ENCODE measurements around the gene PTPRE. TPM values are rescaled to one million over a fixed set of nuclear protein-coding genes. Genes with fewer than 3 reads are reported as not detected.

The PTPRE gene
- total RNA-seq, 1 donor from 2014 or later = 5.4 TPM

- DNase-seq (ENCODE audit: low read depth) = peak; percentile 78
- TF ChIP-seq CTCF (conservative IDR thresholded peaks at IDR 0.05; ENCODE audit: low read depth, low read length) = no peak
- H3K4me3 ChIP-seq (ENCODE audit: low read depth, low read length) = no peak overlapping the region
Observed at GRCh38 chr10:128064108-128064969, 157.4 kb downstream of the PTPRE start.

GRCh38 chr10:128064970-128065580 lies 158.2 kb downstream of the PTPRE start:
- H3K4me3 ChIP-seq (ENCODE audit: low read depth, low read length) = no peak overlapping the region
- DNase-seq (ENCODE audit: low read depth) = no peak
- no peak for TF ChIP-seq CTCF (conservative IDR thresholded peaks at IDR 0.05; ENCODE audit: low read depth, low read length)

DNA sequence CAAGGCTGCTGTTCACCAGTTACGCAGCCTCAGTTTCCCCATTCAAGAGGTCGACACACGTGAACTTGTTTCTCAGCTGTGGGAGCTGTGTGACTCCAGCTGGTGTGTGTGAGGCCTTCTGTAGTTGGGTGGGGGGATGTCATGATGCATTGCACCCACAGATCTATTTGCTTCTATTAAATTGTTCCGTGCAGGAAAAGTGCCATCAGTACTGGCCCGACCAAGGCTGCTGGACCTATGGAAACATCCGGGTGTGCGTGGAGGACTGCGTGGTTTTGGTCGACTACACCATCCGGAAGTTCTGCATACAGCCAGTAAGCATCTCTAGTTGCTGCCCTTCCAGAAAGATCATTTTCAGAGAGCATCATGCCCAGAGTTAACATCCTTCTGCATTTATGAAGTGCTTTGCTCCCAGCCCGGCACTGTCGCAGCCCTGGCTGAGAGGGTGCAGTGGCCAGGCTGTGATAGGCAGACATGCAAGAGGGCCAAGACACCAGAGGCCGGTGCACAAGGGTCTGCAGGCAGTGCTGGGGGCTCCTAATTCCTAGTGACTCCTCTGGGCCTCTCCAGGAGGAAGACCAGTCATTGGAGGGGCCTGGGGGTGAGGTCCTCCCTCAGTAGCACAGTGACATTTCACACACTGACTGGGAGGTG lies 159.1 kb downstream of the PTPRE start:
- DNase-seq (ENCODE audit: low read depth) = no peak
- no peak overlapping the region for H3K4me3 ChIP-seq (ENCODE audit: low read depth, low read length)
- TF ChIP-seq CTCF (conservative IDR thresholded peaks at IDR 0.05; ENCODE audit: low read depth, low read length) = no peak

- no peak for DNase-seq (ENCODE audit: low read depth)
- no peak overlapping the region for H3K4me3 ChIP-seq (ENCODE audit: low read depth, low read length)
- no peak for TF ChIP-seq CTCF (conservative IDR thresholded peaks at IDR 0.05; ENCODE audit: low read depth, low read length)
Observed at GRCh38 chr10:128066870-128067382, 160.0 kb downstream of the PTPRE start.

DNA sequence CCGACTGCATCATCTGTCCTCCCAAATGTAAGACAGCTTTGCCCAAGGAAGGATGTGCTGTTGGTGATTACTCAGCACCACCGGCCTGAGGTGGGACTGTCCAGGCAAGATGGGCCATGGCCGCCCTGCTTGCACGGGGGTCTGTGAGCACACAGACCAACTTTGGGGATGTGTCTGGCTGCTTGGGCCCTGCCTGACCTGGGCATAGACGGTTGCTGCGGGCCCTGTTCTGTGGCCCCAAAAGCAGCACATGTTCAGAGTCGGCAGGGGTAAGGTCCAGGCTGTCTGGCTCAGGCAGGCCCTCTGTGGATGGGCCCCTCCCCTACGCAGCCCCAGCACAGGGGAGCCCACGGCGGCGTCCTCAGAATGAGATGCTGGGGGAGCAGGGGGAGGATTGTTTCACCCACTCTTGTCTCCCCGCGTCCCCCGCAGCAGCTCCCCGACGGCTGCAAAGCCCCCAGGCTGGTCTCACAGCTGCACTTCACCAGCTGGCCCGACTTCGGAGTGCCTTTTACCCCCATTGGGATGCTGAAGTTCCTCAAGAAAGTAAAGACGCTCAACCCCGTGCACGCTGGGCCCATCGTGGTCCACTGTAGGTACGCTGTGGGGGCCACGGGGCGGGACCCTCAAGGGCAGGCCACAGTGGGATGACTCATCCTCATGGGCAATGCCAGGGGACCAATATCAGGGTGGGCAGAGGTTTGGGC lies 160.9 kb downstream of the PTPRE start:
- no peak for TF ChIP-seq CTCF (conservative IDR thresholded peaks at IDR 0.05; ENCODE audit: low read depth, low read length)
- no peak for DNase-seq (ENCODE audit: low read depth)

DNA sequence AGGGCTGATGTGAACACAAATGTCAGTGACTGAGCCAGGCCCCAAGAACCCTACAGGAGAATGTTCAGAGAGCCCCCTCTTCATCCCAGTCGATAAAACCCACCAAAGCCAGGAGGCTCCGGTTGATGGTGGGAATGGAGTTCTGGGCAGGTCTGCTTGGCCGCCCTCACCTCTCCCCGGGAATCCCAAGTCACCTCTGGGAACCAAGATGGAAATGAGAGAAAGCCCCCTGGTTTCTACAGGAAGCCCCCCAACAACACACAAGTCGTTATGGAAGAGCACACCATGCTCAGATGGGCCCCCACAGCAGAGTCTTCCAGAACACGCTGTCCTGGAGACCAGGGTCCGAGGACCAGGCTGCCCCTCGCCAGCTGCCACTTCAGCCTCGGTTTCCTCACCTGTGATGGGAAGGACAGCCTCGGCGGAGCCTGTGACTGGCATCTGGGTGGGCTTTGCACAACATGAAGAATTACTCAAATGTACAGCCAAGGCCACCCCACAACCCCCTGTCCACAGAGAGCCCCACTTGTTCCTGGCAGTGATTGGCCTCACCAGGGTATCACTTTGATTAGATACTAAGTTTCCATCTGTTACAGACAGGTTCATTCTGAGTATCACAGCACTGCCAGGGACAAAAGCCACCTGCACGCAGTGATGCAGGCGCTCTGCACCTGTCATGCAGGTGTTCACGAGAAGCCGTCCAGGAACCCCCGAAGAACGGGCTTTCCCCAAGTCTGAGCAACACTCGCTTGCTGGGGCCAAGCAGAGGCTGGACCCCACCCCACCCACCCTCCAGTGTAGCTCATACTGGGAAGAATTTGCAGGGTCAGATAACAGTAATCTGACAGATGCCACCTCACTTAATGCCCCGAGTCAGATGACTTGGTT lies 161.7 kb downstream of the PTPRE start:
- no peak for TF ChIP-seq CTCF (conservative IDR thresholded peaks at IDR 0.05; ENCODE audit: low read depth, low read length)

More for the DNA sequence above, 160.9 kb downstream of the PTPRE start:
- H3K4me3 ChIP-seq (ENCODE audit: low read depth, low read length) = no peak overlapping the region

More for the DNA sequence above, 161.7 kb downstream of the PTPRE start:
- H3K4me3 ChIP-seq (ENCODE audit: low read depth, low read length) = no peak overlapping the region
- DNase-seq (ENCODE audit: low read depth) = no peak
